Effector CD8-positive, alpha-beta T cell (primary cell): ENCODE results near the gene EIF2B4.
A peak's percentile ranks its signal among the peaks of the same experiment; 100 is the strongest.
"Not testable (repeated sequence)": the region's sequence is repeated elsewhere in the genome, so short reads cannot be mapped to it uniquely, and the experiment has no call there.

Source experiments
- DNase-seq: peaks from one replicate; lab custom pipeline; 2025; lab: John Stamatoyannopoulos, UW

EIF2B4 gene

GRCh38 chr2:27378096-27378808 is 8.1 kb upstream of the EIF2B4 start:
- no peak for DNase-seq

- no peak for DNase-seq
Measured at GRCh38 chr2:27377618-27378095, 7.5 kb upstream of the EIF2B4 start.

GRCh38 chr2:27376866-27377617 is 6.9 kb upstream of the EIF2B4 start:
- no peak for DNase-seq

- DNase-seq = no peak
Measured at GRCh38 chr2:27376151-27376865, 6.2 kb upstream of the EIF2B4 start.

GRCh38 chr2:27375513-27376099 is 5.5 kb upstream of the EIF2B4 start:
- DNase-seq = no peak

GRCh38 chr2:27373567-27373966 is 3.4 kb upstream of the EIF2B4 start:
- DNase-seq = no peak

GRCh38 chr2:27372937-27373336 is 2.8 kb upstream of the EIF2B4 start:
- no peak for DNase-seq

- DNase-seq = no peak
Measured at GRCh38 chr2:27370816-27371620, 880 bp upstream of the EIF2B4 start.

- no peak for DNase-seq
Measured at GRCh38 chr2:27369471-27370025, 590 bp downstream of the EIF2B4 start.

- no peak for DNase-seq
Measured at GRCh38 chr2:27363933-27364332, 6.2 kb downstream of the EIF2B4 start.

GRCh38 chr2:27362678-27363420 is 7.3 kb downstream of the EIF2B4 start:
- DNase-seq = no peak

- peak; percentile 86 for DNase-seq
Measured at GRCh38 chr2:27356382-27357181, 13.6 kb downstream of the EIF2B4 start, which contains the start of gene GTF3C2. TSS of gene GTF3C2 (minus strand) at chr2:27356764. CDS start at chr2:27343554, 13,210 bp downstream.

- peak; percentile 48 for DNase-seq
Measured at GRCh38 chr2:27356056-27356381, 14.1 kb downstream of the EIF2B4 start.

GRCh38 chr2:27354597-27354927 is 15.6 kb downstream of the EIF2B4 start:
- DNase-seq = no peak

- no peak for DNase-seq
Measured at GRCh38 chr2:27353762-27354596, 16.2 kb downstream of the EIF2B4 start.

- DNase-seq = not testable (repeated sequence)
Measured at GRCh38 chr2:27353386-27353761, 16.8 kb downstream of the EIF2B4 start.

GRCh38 chr2:27351802-27352598 is 18.1 kb downstream of the EIF2B4 start:
- no peak for DNase-seq

GRCh38 chr2:27350106-27350693 is 19.9 kb downstream of the EIF2B4 start:
- no peak for DNase-seq
